SU-DHL-6 (cell line): ENCODE measurements around the gene GYPC.

Experiments
- H2AFZ ChIP-seq: fragments of 200-600 bp; sonication (generic); 2 replicates; pipeline ENCODE4 v1.6.1; 2014; ENCODE audit warnings: low read depth, mild to moderate bottlenecking, moderate library complexity, mixed read lengths, antibody characterized with exemption, low read length; ENCODE audit not compliant: severe bottlenecking
- H3F3A ChIP-seq: fragments of 200-600 bp; shearing (Covaris generic); 2 replicates; pipeline ENCODE4 v1.6.0; 2016; ENCODE audit warnings: antibody characterized with exemption, mild to moderate bottlenecking; ENCODE audit not compliant: insufficient read depth
- H3K27ac ChIP-seq: fragments of 200-600 bp; sonication (generic); 2 replicates; pipeline ENCODE4 v1.5.1; 2016; ENCODE audit warnings: low read depth, mild to moderate bottlenecking, low read length, moderate library complexity, mixed read lengths
- H3K27me3 ChIP-seq: fragments of 200-600 bp; sonication (generic), shearing (Covaris generic); 2 replicates; pipeline ENCODE4 v1.6.0; 2014; ENCODE audit warnings: mild to moderate bottlenecking, low read length
- H3K36me3 ChIP-seq: fragments of 200-600 bp; sonication (generic); 2 replicates; pipeline ENCODE4 v1.6.1; 2014; ENCODE audit warnings: mild to moderate bottlenecking, low read length, mixed read lengths
- H3K4me2 ChIP-seq: fragments of 300-600, 200-600 bp; shearing (Covaris generic), sonication (generic); 2 replicates; pipeline ENCODE4 v1.6.0; 2014; ENCODE audit warnings: low read length, low read depth, mild to moderate bottlenecking; ENCODE audit not compliant: poor library complexity, severe bottlenecking
- H3K4me3 ChIP-seq: fragments of 200-600 bp; sonication (generic); 2 replicates; pipeline ENCODE4 v1.5.1; 2014; ENCODE audit warnings: antibody characterized with exemption, low read length, mild to moderate bottlenecking, mixed read lengths; ENCODE audit not compliant: insufficient read depth, poor library complexity, severe bottlenecking
- H3K79me2 ChIP-seq: fragments of 200-600 bp; sonication (generic); 2 replicates; pipeline ENCODE4 v1.6.1; 2014; ENCODE audit warnings: mild to moderate bottlenecking, low read length, moderate library complexity; ENCODE audit not compliant: insufficient read depth
- H3K9ac ChIP-seq: fragments of 200-600 bp; sonication (generic); 2 replicates; pipeline ENCODE4 v1.7.0; 2014; ENCODE audit warnings: mild to moderate bottlenecking, low read length
- H3K9me2 ChIP-seq: fragments of 200-600 bp; sonication (generic); replicated peaks from 2 replicates; pipeline ENCODE4 v1.6.1; 2014; ENCODE audit warnings: low read length; ENCODE audit not compliant: insufficient read depth
- H3K9me3 ChIP-seq: fragments of 200-600 bp; sonication (generic); 2 replicates; pipeline ENCODE4 v1.6.1; 2014; ENCODE audit warnings: low read length, mixed read lengths; ENCODE audit not compliant: insufficient read depth
- H4K20me1 ChIP-seq: fragments of 200-600 bp; sonication (generic); 2 replicates; pipeline ENCODE4 v1.6.1; 2014; ENCODE audit warnings: low read depth, mild to moderate bottlenecking, antibody characterized with exemption, low read length, moderate library complexity, mixed read lengths
- CTCF ChIP-seq: fragments of 200-600 bp; sonication (generic); IDR thresholded peaks from one replicate; pipeline ENCODE4 v1.5.1; 2017; ENCODE audit warnings: antibody characterized with exemption, mild to moderate bottlenecking, low read length, moderate library complexity; ENCODE audit not compliant: insufficient read depth, poor library complexity, severe bottlenecking
- EZH2phosphoT487 ChIP-seq: fragments of 200-600 bp; sonication (generic), shearing (Covaris generic); conservative IDR thresholded peaks from 2 replicates; pipeline ENCODE4 v1.6.1; 2018; ENCODE audit warnings: mild to moderate bottlenecking, antibody characterized with exemption, low read length, moderate library complexity, mixed read lengths

The GYPC gene

GRCh38 chr2:126642031-126642430, 13.9 kb upstream of the GYPC start:
- TF ChIP-seq CTCF (no peak), EZH2phosphoT487 (no peak)

GRCh38 chr2:126643431-126643830, 12.5 kb upstream of the GYPC start:
- no peaks in the 10 kb centered on the region for H3K9me3 ChIP-seq
- H3F3A ChIP-seq: no peaks in the 10 kb centered on the region
- H3K9ac ChIP-seq: no peak overlapping the region
- no peak for TF ChIP-seq CTCF
- no peak overlapping the region for H2AFZ ChIP-seq
- H3K27ac ChIP-seq: no peak overlapping the region
- no peaks in the 10 kb centered on the region for H3K27me3 ChIP-seq
- H4K20me1 ChIP-seq: no peaks in the 10 kb centered on the region
- no peak overlapping the region for H3K4me2 ChIP-seq
- no peak overlapping the region for H3K4me3 ChIP-seq
- no peaks in the 10 kb centered on the region for H3K79me2 ChIP-seq
- H3K36me3 ChIP-seq: no peaks in the 10 kb centered on the region
- H3K9me2 ChIP-seq: no peaks in the 10 kb centered on the region

More at GRCh38 chr2:126642031-126642430, 13.9 kb upstream of the GYPC start:
- no peaks in the 10 kb centered on the region for H3K79me2 ChIP-seq
- no peaks in the 10 kb centered on the region for H4K20me1 ChIP-seq
- no peak overlapping the region for H3K4me2 ChIP-seq
- no peak overlapping the region for H2AFZ ChIP-seq
- no peak overlapping the region for H3K27ac ChIP-seq
- H3K4me3 ChIP-seq: no peak overlapping the region
- H3K9ac ChIP-seq: no peak overlapping the region
- H3K27me3 ChIP-seq: no peaks in the 10 kb centered on the region
- H3F3A ChIP-seq: no peaks in the 10 kb centered on the region
- no peaks in the 10 kb centered on the region for H3K36me3 ChIP-seq
- H3K9me3 ChIP-seq: no peaks in the 10 kb centered on the region
- H3K9me2 ChIP-seq: no peaks in the 10 kb centered on the region

GRCh38 chr2:126643972-126644371, 12.0 kb upstream of the GYPC start:
- TF ChIP-seq CTCF (no peak), EZH2phosphoT487 (no peak)
- Histone ChIP-seq H3K9me2 (no peaks in the 10 kb centered on the region), H3K9me3 (no peaks in the 10 kb centered on the region), H3K4me3 (no peak overlapping the region), H3F3A (no peaks in the 10 kb centered on the region), H3K27me3 (no peaks in the 10 kb centered on the region), H3K4me2 (no peak overlapping the region), H3K79me2 (no peaks in the 10 kb centered on the region), H3K36me3 (no peaks in the 10 kb centered on the region), H3K27ac (no peak overlapping the region), H2AFZ (no peak overlapping the region), H3K9ac (no peak overlapping the region), H4K20me1 (no peaks in the 10 kb centered on the region)

- Histone ChIP-seq H3K4me2 (no peak overlapping the region), H2AFZ (no peak overlapping the region), H4K20me1 (no peaks in the 10 kb centered on the region), H3K79me2 (no peaks in the 10 kb centered on the region), H3K27ac (no peak overlapping the region), H3K4me3 (no peak overlapping the region), H3F3A (no peaks in the 10 kb centered on the region), H3K9ac (no peak overlapping the region), H3K9me2 (no peaks in the 10 kb centered on the region), H3K36me3 (no peaks in the 10 kb centered on the region), H3K9me3 (no peaks in the 10 kb centered on the region), H3K27me3 (no peaks in the 10 kb centered on the region)
- TF ChIP-seq CTCF: no peak
- TF ChIP-seq EZH2phosphoT487: no peak
Observed at GRCh38 chr2:126644630-126645191, 11.2 kb upstream of the GYPC start.
